HL-60 (cell line): ENCODE results near the gene BPIFB2.

Source experiments
- GABPA ChIP-seq: IDR thresholded peaks from 2 replicates; pipeline ENCODE4 v1.6.1; 2012; ENCODE audit warnings: low read depth
- POLR2AphosphoS5 ChIP-seq: IDR thresholded peaks from 2 replicates; pipeline ENCODE4 v1.6.1; 2012; ENCODE audit warnings: low read depth
- TF ChIP-seq, protein P1 (sequence below): IDR thresholded peaks from one replicate; pipeline ENCODE4 v1.5.1; 2011; ENCODE audit warnings: low read length, control low read depth, inconsistent platforms; ENCODE audit not compliant: insufficient read depth
- TF ChIP-seq, protein P2 (sequence below): IDR thresholded peaks from 2 replicates; pipeline ENCODE4 v1.6.1; 2012; ENCODE audit warnings: low read depth; ENCODE audit not compliant: insufficient replicate concordance

DNA sequence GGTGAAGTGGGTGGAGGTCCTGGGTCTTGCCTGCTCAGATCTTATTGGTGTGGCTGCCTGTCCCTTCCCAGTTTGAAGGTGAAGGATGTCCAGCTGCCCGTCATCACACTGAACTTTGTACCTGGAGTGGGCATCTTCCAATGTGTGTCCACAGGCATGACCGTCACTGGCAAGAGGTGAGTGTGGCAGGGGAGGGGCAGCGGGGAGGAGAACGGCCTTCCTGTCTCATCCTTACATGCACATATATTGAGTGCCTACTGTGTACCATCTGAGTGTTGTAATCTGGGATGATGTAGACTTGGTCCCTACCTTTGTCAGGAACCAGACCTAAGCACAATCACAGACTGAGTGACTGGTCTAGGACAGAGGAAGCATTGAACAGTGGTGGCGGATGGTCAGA, 26.6 kb downstream of the BPIFB2 start:
- TF ChIP-seq, protein P1, sequence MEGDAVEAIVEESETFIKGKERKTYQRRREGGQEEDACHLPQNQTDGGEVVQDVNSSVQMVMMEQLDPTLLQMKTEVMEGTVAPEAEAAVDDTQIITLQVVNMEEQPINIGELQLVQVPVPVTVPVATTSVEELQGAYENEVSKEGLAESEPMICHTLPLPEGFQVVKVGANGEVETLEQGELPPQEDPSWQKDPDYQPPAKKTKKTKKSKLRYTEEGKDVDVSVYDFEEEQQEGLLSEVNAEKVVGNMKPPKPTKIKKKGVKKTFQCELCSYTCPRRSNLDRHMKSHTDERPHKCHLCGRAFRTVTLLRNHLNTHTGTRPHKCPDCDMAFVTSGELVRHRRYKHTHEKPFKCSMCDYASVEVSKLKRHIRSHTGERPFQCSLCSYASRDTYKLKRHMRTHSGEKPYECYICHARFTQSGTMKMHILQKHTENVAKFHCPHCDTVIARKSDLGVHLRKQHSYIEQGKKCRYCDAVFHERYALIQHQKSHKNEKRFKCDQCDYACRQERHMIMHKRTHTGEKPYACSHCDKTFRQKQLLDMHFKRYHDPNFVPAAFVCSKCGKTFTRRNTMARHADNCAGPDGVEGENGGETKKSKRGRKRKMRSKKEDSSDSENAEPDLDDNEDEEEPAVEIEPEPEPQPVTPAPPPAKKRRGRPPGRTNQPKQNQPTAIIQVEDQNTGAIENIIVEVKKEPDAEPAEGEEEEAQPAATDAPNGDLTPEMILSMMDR, result no peak
- TF ChIP-seq, protein P2, sequence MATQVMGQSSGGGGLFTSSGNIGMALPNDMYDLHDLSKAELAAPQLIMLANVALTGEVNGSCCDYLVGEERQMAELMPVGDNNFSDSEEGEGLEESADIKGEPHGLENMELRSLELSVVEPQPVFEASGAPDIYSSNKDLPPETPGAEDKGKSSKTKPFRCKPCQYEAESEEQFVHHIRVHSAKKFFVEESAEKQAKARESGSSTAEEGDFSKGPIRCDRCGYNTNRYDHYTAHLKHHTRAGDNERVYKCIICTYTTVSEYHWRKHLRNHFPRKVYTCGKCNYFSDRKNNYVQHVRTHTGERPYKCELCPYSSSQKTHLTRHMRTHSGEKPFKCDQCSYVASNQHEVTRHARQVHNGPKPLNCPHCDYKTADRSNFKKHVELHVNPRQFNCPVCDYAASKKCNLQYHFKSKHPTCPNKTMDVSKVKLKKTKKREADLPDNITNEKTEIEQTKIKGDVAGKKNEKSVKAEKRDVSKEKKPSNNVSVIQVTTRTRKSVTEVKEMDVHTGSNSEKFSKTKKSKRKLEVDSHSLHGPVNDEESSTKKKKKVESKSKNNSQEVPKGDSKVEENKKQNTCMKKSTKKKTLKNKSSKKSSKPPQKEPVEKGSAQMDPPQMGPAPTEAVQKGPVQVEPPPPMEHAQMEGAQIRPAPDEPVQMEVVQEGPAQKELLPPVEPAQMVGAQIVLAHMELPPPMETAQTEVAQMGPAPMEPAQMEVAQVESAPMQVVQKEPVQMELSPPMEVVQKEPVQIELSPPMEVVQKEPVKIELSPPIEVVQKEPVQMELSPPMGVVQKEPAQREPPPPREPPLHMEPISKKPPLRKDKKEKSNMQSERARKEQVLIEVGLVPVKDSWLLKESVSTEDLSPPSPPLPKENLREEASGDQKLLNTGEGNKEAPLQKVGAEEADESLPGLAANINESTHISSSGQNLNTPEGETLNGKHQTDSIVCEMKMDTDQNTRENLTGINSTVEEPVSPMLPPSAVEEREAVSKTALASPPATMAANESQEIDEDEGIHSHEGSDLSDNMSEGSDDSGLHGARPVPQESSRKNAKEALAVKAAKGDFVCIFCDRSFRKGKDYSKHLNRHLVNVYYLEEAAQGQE, result no peak
- no peak for TF ChIP-seq POLR2AphosphoS5
- TF ChIP-seq GABPA, result no peak
